AML-193 (cell line): ENCODE measurements around the gene SAT2.

Source experiments
- DNase-seq, 2 experiments: peaks; one replicate each; lab custom pipeline; 2025; lab: John Stamatoyannopoulos, UW

The SAT2 gene

GRCh38 chr17:7591596-7591995, 36.0 kb downstream of the SAT2 start:
- no peak for DNase-seq

GRCh38 chr17:7590743-7591142, 36.9 kb downstream of the SAT2 start:
- no peak for DNase-seq

- DNase-seq = no peak
Measured at GRCh38 chr17:7589891-7590691, 37.5 kb downstream of the SAT2 start, which contains the start of gene SOX15. SOX15 (minus strand) TSS chr17:7590094; CDS start chr17:7589676, 418 bp downstream.

GRCh38 chr17:7589204-7589868, 38.3 kb downstream of the SAT2 start:
- no peak for DNase-seq

- no peak for DNase-seq
Measured at GRCh38 chr17:7588553-7589203, 38.9 kb downstream of the SAT2 start.

GRCh38 chr17:7587420-7588151, 40.0 kb downstream of the SAT2 start:
- DNase-seq = no peak

- no peak for DNase-seq
Measured at GRCh38 chr17:7586673-7587419, 40.8 kb downstream of the SAT2 start.

GRCh38 chr17:7583253-7584109, 44.1 kb downstream of the SAT2 start, which contains the start of gene MPDU1:
MPDU1 (plus strand) TSS chr17:7583852; CDS start chr17:7583863, 11 bp downstream.
- DNase-seq = peak; percentile 54 to 83

GRCh38 chr17:7582396-7583252, 45.0 kb downstream of the SAT2 start:
- no peak for DNase-seq

- DNase-seq = no peak
Measured at GRCh38 chr17:7580604-7581575, 46.7 kb downstream of the SAT2 start.

GRCh38 chr17:7579834-7580603, 47.6 kb downstream of the SAT2 start:
- no peak for DNase-seq

- DNase-seq = peak; percentile 70 to 71
Measured at GRCh38 chr17:7579001-7579833, 48.4 kb downstream of the SAT2 start, which contains the start of gene CD68. CD68 (plus strand) TSS chr17:7579638; CDS start chr17:7579678, 40 bp downstream.

GRCh38 chr17:7577327-7578199, 50.1 kb downstream of the SAT2 start:
- DNase-seq = no peak

- no peak for DNase-seq
Measured at GRCh38 chr17:7576432-7576937, 51.1 kb downstream of the SAT2 start.
